Mesenchymal stem cell (in vitro differentiated cells and primary cell): ENCODE results near the gene PGAM1.

Source experiments
- DNase-seq: peaks from one replicate; pipeline ENCODE4 v3.0.0-alpha.2; 2013
- H2AFZ ChIP-seq: one replicate; pipeline ENCODE4 v1.6.1; 2013; ENCODE audit warnings: low read depth, mild to moderate bottlenecking, control low read depth, inconsistent platforms, low read length, moderate library complexity
- H2AK5ac ChIP-seq: 2 replicates; pipeline ENCODE4 v1.6.1; 2013; ENCODE audit warnings: low read length, moderate library complexity, mild to moderate bottlenecking, inconsistent platforms; ENCODE audit not compliant: severe bottlenecking
- H2BK120ac ChIP-seq: one replicate; pipeline ENCODE4 v1.6.1; 2013; ENCODE audit warnings: low read depth, mild to moderate bottlenecking, inconsistent platforms, low read length, moderate library complexity
- H2BK12ac ChIP-seq, 2 experiments: one replicate each; pipeline ENCODE4 v1.6.1; 2013; ENCODE audit warnings: inconsistent platforms in 2 of 2, low read length in 2 of 2, mild to moderate bottlenecking in 2 of 2, moderate library complexity in 2 of 2, control low read depth in 1 of 2
- H2BK15ac ChIP-seq: one replicate; pipeline ENCODE4 v1.6.1; 2013; ENCODE audit warnings: mild to moderate bottlenecking, low read depth, inconsistent platforms; ENCODE audit not compliant: poor library complexity, severe bottlenecking
- H2BK5ac ChIP-seq: 2 replicates; pipeline ENCODE4 v1.6.1; 2013; ENCODE audit warnings: low read depth, mild to moderate bottlenecking, low read length, control low read depth, inconsistent platforms; ENCODE audit not compliant: poor library complexity, severe bottlenecking
- H3K14ac ChIP-seq, 2 experiments: one replicate each; pipeline ENCODE4 v1.6.1; 2013; ENCODE audit warnings: inconsistent platforms in 2 of 2, low read length in 2 of 2, control low read depth in 1 of 2, mild to moderate bottlenecking in 1 of 2, moderate library complexity in 1 of 2
- H3K18ac ChIP-seq, 2 experiments: one replicate each; pipeline ENCODE4 v1.6.1; 2013; ENCODE audit warnings: inconsistent platforms in 2 of 2, low read length in 2 of 2, control low read depth in 1 of 2, low read depth in 1 of 2, mild to moderate bottlenecking in 1 of 2
- H3K23ac ChIP-seq, 2 experiments: one replicate each; pipeline ENCODE4 v1.6.1; 2013; ENCODE audit warnings: inconsistent platforms in 2 of 2, low read length in 2 of 2, mild to moderate bottlenecking in 2 of 2, moderate library complexity in 2 of 2, control low read depth in 1 of 2
- H3K27ac ChIP-seq: 2 replicates; pipeline ENCODE4 v1.5.1; 2013; ENCODE audit warnings: mild to moderate bottlenecking, moderate library complexity, low read length, control low read depth, inconsistent platforms; ENCODE audit not compliant: poor library complexity, severe bottlenecking
- H3K27me3 ChIP-seq, 2 experiments: 2 replicates each; pipeline versions ENCODE4 v1.6.1 to v1.7.0; 2013; ENCODE audit warnings: low read length in 2 of 2, mild to moderate bottlenecking in 2 of 2, moderate library complexity in 2 of 2, control low read depth in 1 of 2, inconsistent platforms in 1 of 2; ENCODE audit not compliant: control insufficient read depth in 1 of 2, insufficient read depth in 1 of 2
- H3K36me3 ChIP-seq, 2 experiments: 2 replicates each; pipeline versions ENCODE4 v1.6.1 to v1.7.0; 2013; ENCODE audit warnings: low read length in 2 of 2, control low read depth in 1 of 2, inconsistent platforms in 1 of 2, low read depth in 1 of 2, mild to moderate bottlenecking in 1 of 2; ENCODE audit not compliant: insufficient read depth in 2 of 2, control insufficient read depth in 1 of 2
- H3K4ac ChIP-seq, 2 experiments: one replicate each; pipeline ENCODE4 v1.6.1; 2013; ENCODE audit warnings: inconsistent platforms in 2 of 2, low read length in 2 of 2, mild to moderate bottlenecking in 2 of 2, moderate library complexity in 2 of 2, control low read depth in 1 of 2, low read depth in 1 of 2
- H3K4me1 ChIP-seq: 2 replicates; pipeline ENCODE4 v1.6.1; 2013; ENCODE audit warnings: low read depth, low read length, control low read depth; ENCODE audit not compliant: control insufficient read depth, insufficient read depth
- H3K4me2 ChIP-seq: 2 replicates; pipeline ENCODE4 v1.6.1; 2013; ENCODE audit warnings: low read length, mild to moderate bottlenecking, inconsistent platforms; ENCODE audit not compliant: poor library complexity, severe bottlenecking
- H3K4me3 ChIP-seq, 2 experiments: 2 replicates each; pipeline versions ENCODE4 v1.5.1 to v1.7.0; 2013; ENCODE audit warnings: low read length in 2 of 2, mild to moderate bottlenecking in 2 of 2, control low read depth in 1 of 2, low read depth in 1 of 2; ENCODE audit not compliant: insufficient read depth in 1 of 2
- H3K79me1 ChIP-seq: replicated peaks from 2 replicates; pipeline ENCODE4 v1.6.1; 2013; ENCODE audit warnings: mild to moderate bottlenecking, control low read depth, low read length, inconsistent platforms; ENCODE audit not compliant: poor library complexity, severe bottlenecking
- H3K9ac ChIP-seq: 2 replicates; pipeline ENCODE4 v1.7.0; 2013; ENCODE audit warnings: mild to moderate bottlenecking, low read length, moderate library complexity
- H3K9me3 ChIP-seq: 2 replicates; pipeline ENCODE4 v1.7.0; 2013; ENCODE audit warnings: mild to moderate bottlenecking, low read length; ENCODE audit not compliant: control insufficient read depth
- H4K8ac ChIP-seq: one replicate; pipeline ENCODE4 v1.6.1; 2013; ENCODE audit warnings: inconsistent platforms, mild to moderate bottlenecking, low read length, moderate library complexity
- H4K91ac ChIP-seq: one replicate; pipeline ENCODE4 v1.6.1; 2013; ENCODE audit warnings: mild to moderate bottlenecking, low read length, inconsistent platforms
- whole genome bisulfite sequencing: methylation state at CpG from one replicate; pipeline ENCODE4 v1.1.7; 2013; ENCODE audit warnings: mixed read lengths; 5-methylcytosine and 5-hydroxymethylcytosine counted together

Gene PGAM1

GRCh38 chr10:97435211-97435610 lies 9.2 kb downstream of the PGAM1 start:
- no peak overlapping the region for H2BK15ac ChIP-seq
- no peak overlapping the region for H3K23ac ChIP-seq
- H2BK12ac ChIP-seq = no peak overlapping the region
- WGBS = 91% methylated on average over 6 of the region's 6 CpGs
- no peak overlapping the region for H3K4ac ChIP-seq
- DNase-seq = no peak
- no peak overlapping the region for H3K4me3 ChIP-seq
- H2AFZ ChIP-seq = no peak overlapping the region
- no peak overlapping the region for H3K14ac ChIP-seq
- peaks cover 2% of the 10 kb centered on the region for H3K4me1 ChIP-seq
- H3K9ac ChIP-seq = no peak overlapping the region
- no peak overlapping the region for H2BK5ac ChIP-seq
- no peak overlapping the region for H3K27ac ChIP-seq
- H2BK120ac ChIP-seq = no peak overlapping the region
- peaks cover 13% of the 10 kb centered on the region for H3K79me1 ChIP-seq
- H3K18ac ChIP-seq = no peak overlapping the region
- H4K8ac ChIP-seq = no peak overlapping the region
- no peaks in the 10 kb centered on the region for H3K27me3 ChIP-seq
- no peak overlapping the region for H2AK5ac ChIP-seq
- no peaks in the 10 kb centered on the region for H3K9me3 ChIP-seq
- no peak overlapping the region for H3K4me2 ChIP-seq
- H3K36me3 ChIP-seq = peaks cover 56 to 83% of the 10 kb centered on the region in 2 experiments
- H4K91ac ChIP-seq = no peak overlapping the region

GRCh38 chr10:97442277-97442676 lies 16.3 kb downstream of the PGAM1 start:
- H3K14ac ChIP-seq = no peak overlapping the region
- H3K79me1 ChIP-seq = peaks cover 28% of the 10 kb centered on the region
- no peak overlapping the region for H3K4me3 ChIP-seq
- no peak for DNase-seq
- no peak overlapping the region for H3K23ac ChIP-seq
- H3K27me3 ChIP-seq = no peaks in the 10 kb centered on the region
- no peak overlapping the region for H2BK12ac ChIP-seq
- H3K4ac ChIP-seq = no peak overlapping the region
- no peak overlapping the region for H3K18ac ChIP-seq
- no peak overlapping the region for H2AFZ ChIP-seq
- no peak overlapping the region for H2BK15ac ChIP-seq
- no peak overlapping the region for H2AK5ac ChIP-seq
- H3K27ac ChIP-seq = no peak overlapping the region
- H2BK5ac ChIP-seq = no peak overlapping the region
- H3K4me1 ChIP-seq = peaks cover 5% of the 10 kb centered on the region
- H3K36me3 ChIP-seq = peaks cover 29 to 49% of the 10 kb centered on the region in 2 experiments
- H3K9me3 ChIP-seq = no peaks in the 10 kb centered on the region
- no peak overlapping the region for H3K9ac ChIP-seq
- no peak overlapping the region for H3K4me2 ChIP-seq
- H2BK120ac ChIP-seq = no peak overlapping the region
- 92% methylated on average over 1 of the region's 1 CpG for WGBS
- no peak overlapping the region for H4K91ac ChIP-seq
- no peak overlapping the region for H4K8ac ChIP-seq

GRCh38 chr10:97444212-97444611 lies 18.2 kb downstream of the PGAM1 start:
- Histone ChIP-seq H2BK15ac (no peak overlapping the region), H3K18ac (no peak overlapping the region), H3K4me3 (peak overlapping the region in 1 of 2 experiments; percentile 96), H2BK120ac (no peak overlapping the region), H2AK5ac (no peak overlapping the region), H3K4me2 (no peak overlapping the region), H3K4me1 (peaks cover 9% of the 10 kb centered on the region), H3K36me3 (peaks cover 18 to 39% of the 10 kb centered on the region in 2 experiments), H3K14ac (no peak overlapping the region), H3K27ac (no peak overlapping the region), H4K8ac (no peak overlapping the region), H3K23ac (no peak overlapping the region), H2AFZ (no peak overlapping the region), H2BK5ac (no peak overlapping the region), H4K91ac (no peak overlapping the region), H3K79me1 (peaks cover 25% of the 10 kb centered on the region), H3K9me3 (no peaks in the 10 kb centered on the region), H2BK12ac (no peak overlapping the region), H3K4ac (no peak overlapping the region), H3K9ac (no peak overlapping the region), H3K27me3 (no peaks in the 10 kb centered on the region)
- WGBS = 94% methylated on average over 1 of the region's 1 CpG
- no peak for DNase-seq

GRCh38 chr10:97445357-97445721 lies 19.3 kb downstream of the PGAM1 start:
- Histone ChIP-seq H3K4me2 (peak overlapping the region; percentile 69), H2BK120ac (no peak overlapping the region), H2AK5ac (no peak overlapping the region), H2BK15ac (no peak overlapping the region), H3K79me1 (peaks cover 23% of the 10 kb centered on the region), H4K8ac (peak overlapping the region; percentile 68), H3K14ac (peak overlapping the region in 1 of 2 experiments; percentile 97), H2AFZ (peak overlapping the region; percentile 95), H3K9me3 (no peaks in the 10 kb centered on the region), H3K4ac (peak overlapping the region in 1 of 2 experiments; percentile 95), H2BK5ac (no peak overlapping the region), H3K36me3 (peaks cover 13 to 34% of the 10 kb centered on the region in 2 experiments), H3K9ac (peak overlapping the region; percentile 91), H3K4me3 (peak overlapping the region; percentile 90 to 96), H2BK12ac (peak overlapping the region in 1 of 2 experiments; percentile 3), H3K23ac (peak overlapping the region in 1 of 2 experiments; percentile 98), H3K18ac (peak overlapping the region in 1 of 2 experiments; percentile 84), H3K27ac (peak overlapping the region; percentile 36), H4K91ac (peak overlapping the region; percentile 84), H3K4me1 (peaks cover 9% of the 10 kb centered on the region), H3K27me3 (no peaks in the 10 kb centered on the region)
- DNase-seq = no peak
- WGBS = 3% methylated on average over 13 of the region's 13 CpGs
